Gastrocnemius medialis (tissue), 4 donors: ENCODE data around the gene TF.

Experiments
- POLR2A ChIP-seq, 2 donors: fragments of 450-650 bp; IDR thresholded peaks; one replicate each; pipeline ENCODE4 v1.6.1; 2017; ENCODE audit warnings: antibody characterized with exemption in 2 of 2, mild to moderate bottlenecking in 2 of 2, moderate library complexity in 2 of 2
- TF ChIP-seq, protein P1 (sequence below), 5 experiments: fragments of 450-650 bp in 3 of 5; fragments of 200-600 bp in 2 of 5; sonication (generic) in 2 of 5; IDR thresholded peaks in 4 of 5; conservative IDR thresholded peaks in 1 of 5; 1 replicate in 4 of 5; 2 replicates in 1 of 5; pipeline ENCODE4 v1.5.1; 2016 to 2019; ENCODE audit warnings: antibody characterized with exemption in 5 of 5, mild to moderate bottlenecking in 3 of 5, moderate library complexity in 3 of 5

DNA sequence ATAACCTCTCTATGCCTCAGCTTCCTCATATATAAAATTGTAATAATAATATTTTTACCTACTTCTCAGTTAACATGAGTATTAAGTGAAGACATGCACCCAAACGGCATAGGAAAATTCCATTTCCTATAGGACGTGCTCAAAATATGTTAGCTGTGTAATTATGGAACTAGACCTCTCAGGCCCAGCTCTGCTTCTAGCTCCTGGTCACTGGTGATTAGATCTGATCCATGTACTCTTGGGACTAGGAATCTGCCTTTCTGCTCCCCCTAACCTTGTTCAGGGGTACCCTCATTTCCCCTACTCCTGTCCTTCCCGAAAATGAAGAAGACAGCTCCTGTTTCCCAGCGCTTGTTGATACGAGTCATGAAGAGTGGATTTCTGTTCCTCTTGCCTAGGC lies 29.6 kb downstream of the TF start:
- TF ChIP-seq, protein P1, sequence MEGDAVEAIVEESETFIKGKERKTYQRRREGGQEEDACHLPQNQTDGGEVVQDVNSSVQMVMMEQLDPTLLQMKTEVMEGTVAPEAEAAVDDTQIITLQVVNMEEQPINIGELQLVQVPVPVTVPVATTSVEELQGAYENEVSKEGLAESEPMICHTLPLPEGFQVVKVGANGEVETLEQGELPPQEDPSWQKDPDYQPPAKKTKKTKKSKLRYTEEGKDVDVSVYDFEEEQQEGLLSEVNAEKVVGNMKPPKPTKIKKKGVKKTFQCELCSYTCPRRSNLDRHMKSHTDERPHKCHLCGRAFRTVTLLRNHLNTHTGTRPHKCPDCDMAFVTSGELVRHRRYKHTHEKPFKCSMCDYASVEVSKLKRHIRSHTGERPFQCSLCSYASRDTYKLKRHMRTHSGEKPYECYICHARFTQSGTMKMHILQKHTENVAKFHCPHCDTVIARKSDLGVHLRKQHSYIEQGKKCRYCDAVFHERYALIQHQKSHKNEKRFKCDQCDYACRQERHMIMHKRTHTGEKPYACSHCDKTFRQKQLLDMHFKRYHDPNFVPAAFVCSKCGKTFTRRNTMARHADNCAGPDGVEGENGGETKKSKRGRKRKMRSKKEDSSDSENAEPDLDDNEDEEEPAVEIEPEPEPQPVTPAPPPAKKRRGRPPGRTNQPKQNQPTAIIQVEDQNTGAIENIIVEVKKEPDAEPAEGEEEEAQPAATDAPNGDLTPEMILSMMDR (IDR thresholded peaks at IDR 0.05 in 4 of 5, conservative IDR thresholded peaks at IDR 0.05 in 1 of 5), result no peak
- no peak for TF ChIP-seq POLR2A (IDR thresholded peaks at IDR 0.05)
